HCT116 (cell line): ENCODE results near the gene FAM193B. TPM values are rescaled to one million over a fixed set of nuclear protein-coding genes. Genes with fewer than 3 reads are reported as not detected.

Experiments used
- ATAC-seq: fragments of 200-7000 bp; cut with Tn5 transposase; 2 replicates; pipeline ENCODE4 v1.9.1; 2020; ENCODE audit warnings: mild to moderate bottlenecking, moderate library complexity
- BruUV-seq: library from RNA; stranded (reverse); fragments of 400-500 nt; replicated peaks from 2 replicates; lab custom pipeline; 2021; lab: Mats Ljungman, UMichigan
- CTCF ChIA-PET: fragments of 300-600 bp; sonication (Branson Sonifier 250); formaldehyde crosslinking; loops from one replicate; lab custom pipeline; 2021; ENCODE audit warnings: antibody characterized with exemption; lab: Charles Lee
- POLR2A ChIA-PET: fragments of 300-600, 350-600 bp; sonication (Branson Sonifier 250); formaldehyde crosslinking; loops from one replicate; lab custom pipeline; 2021; ENCODE audit warnings: antibody characterized with exemption; lab: Charles Lee
- RAD21 ChIA-PET, 2 experiments: fragments of 300-600 bp; sonication (Branson Sonifier 250); formaldehyde crosslinking; loops; one replicate each; lab custom pipeline; 2023; ENCODE audit warnings: low total read pairs in 2 of 2; ENCODE audit not compliant: uncharacterized antibody in 2 of 2, unreplicated experiment in 2 of 2, low non-redundant PET in 1 of 2; lab: Charles Lee
- DNase-seq: peaks from one replicate; pipeline ENCODE4 v3.0.0-alpha.2; 2010; ENCODE audit warnings: low read depth, low spot score
- H2AFZ ChIP-seq: fragments of 200-600 bp; shearing (Covaris generic), sonication (generic); 2 replicates; pipeline ENCODE4 v1.6.1; 2017; ENCODE audit warnings: low read depth, mixed run types, mixed read lengths, antibody characterized with exemption, low read length; ENCODE audit not compliant: poor library complexity, severe bottlenecking
- H3K27ac ChIP-seq: 2 replicates; pipeline ENCODE4 v1.5.1; 2012; ENCODE audit warnings: low read depth, low read length
- H3K27me3 ChIP-seq: fragments of 200-600 bp; sonication (generic); 2 replicates; pipeline ENCODE4 v1.6.1; 2016; ENCODE audit warnings: mixed run types, low read length, mixed read lengths; ENCODE audit not compliant: insufficient read depth
- H3K36me3 ChIP-seq, 2 experiments: fragments of 200-500 bp in 1 of 2; fragments of 200-600 bp in 1 of 2; sonication (Bioruptor generic) in 1 of 2; sonication (generic) in 1 of 2; 2 replicates each; pipeline versions ENCODE4 v1.5.1 to v1.6.1; 2014 to 2016; ENCODE audit warnings: low read length in 2 of 2, inconsistent platforms in 1 of 2, mixed read lengths in 1 of 2, mixed run types in 1 of 2; ENCODE audit not compliant: insufficient read depth in 2 of 2, control insufficient read depth in 1 of 2
- H3K4me1 ChIP-seq, 2 experiments: fragments of 200-600 bp in 1 of 2; sonication (generic) in 1 of 2; 2 replicates each; pipeline versions ENCODE4 v1.5.1 to v1.6.1; 2012 to 2017; ENCODE audit warnings: low read length in 2 of 2, inconsistent platforms in 1 of 2, mild to moderate bottlenecking in 1 of 2, mixed read lengths in 1 of 2, mixed run types in 1 of 2, moderate library complexity in 1 of 2; ENCODE audit not compliant: insufficient read depth in 2 of 2, control insufficient read depth in 1 of 2
- H3K4me2 ChIP-seq: fragments of 200-600 bp; sonication (generic); 2 replicates; pipeline ENCODE4 v1.6.1; 2017; ENCODE audit warnings: mixed run types, low read length, mixed read lengths
- H3K4me3 ChIP-seq, 2 experiments: fragments of 200-600 bp in 1 of 2; sonication (generic) in 1 of 2; replicated peaks in 1 of 2; 2 replicates each; pipeline ENCODE4 v1.5.1; 2011 to 2016; ENCODE audit warnings: low read length in 2 of 2, control low read depth in 1 of 2, low read depth in 1 of 2, mild to moderate bottlenecking in 1 of 2, mixed read lengths in 1 of 2, mixed run types in 1 of 2
- H3K79me2 ChIP-seq: fragments of 200-600 bp; sonication (generic); 2 replicates; pipeline ENCODE4 v1.6.1; 2017; ENCODE audit warnings: mild to moderate bottlenecking, mixed run types, low read length, moderate library complexity, mixed read lengths; ENCODE audit not compliant: insufficient read depth
- H3K9ac ChIP-seq: fragments of 200-600 bp; sonication (generic); 2 replicates; pipeline ENCODE4 v1.6.1; 2016; ENCODE audit warnings: low read length, mixed read lengths
- H3K9me2 ChIP-seq: fragments of 200-600 bp; sonication (generic), shearing (Covaris generic); 2 replicates; pipeline ENCODE4 v1.6.1; 2017; ENCODE audit warnings: mixed run types, mild to moderate bottlenecking, moderate library complexity; ENCODE audit not compliant: insufficient read depth
- H3K9me3 ChIP-seq, 2 experiments: fragments of 200-500 bp in 1 of 2; fragments of 200-600 bp in 1 of 2; sonication (Bioruptor generic) in 1 of 2; sonication (generic) in 1 of 2; 2 replicates each; pipeline ENCODE4 v1.6.1; 2014 to 2017; ENCODE audit warnings: low read length in 2 of 2, mixed read lengths in 2 of 2, inconsistent platforms in 1 of 2, low read depth in 1 of 2, mild to moderate bottlenecking in 1 of 2, mixed run types in 1 of 2, moderate library complexity in 1 of 2; ENCODE audit not compliant: control insufficient read depth in 1 of 2, insufficient read depth in 1 of 2
- H4K20me1 ChIP-seq: fragments of 200-600 bp; sonication (generic), shearing (Covaris generic); 2 replicates; pipeline ENCODE4 v1.6.1; 2017; ENCODE audit warnings: mixed run types, mild to moderate bottlenecking, moderate library complexity; ENCODE audit not compliant: insufficient read depth
- POLR2AphosphoS5 ChIP-seq: IDR thresholded peaks from 2 replicates; pipeline ENCODE4 v1.6.1; 2011; ENCODE audit warnings: mild to moderate bottlenecking, low read depth, low read length, moderate library complexity
- REST ChIP-seq: IDR thresholded peaks from 2 replicates; pipeline ENCODE4 v1.6.1; 2012; ENCODE audit warnings: low read depth
- SRF ChIP-seq: IDR thresholded peaks from 2 replicates; pipeline ENCODE4 v1.6.1; 2012; ENCODE audit warnings: low read depth
- ZFX ChIP-seq: fragments of 450-650 bp; IDR thresholded peaks from 2 replicates; pipeline ENCODE4 v1.6.1; 2017
- ZNF274 ChIP-seq: fragments of 200-500 bp; sonication (Bioruptor generic); IDR thresholded peaks from 2 replicates; pipeline ENCODE4 v1.6.1; 2014; ENCODE audit warnings: mild to moderate bottlenecking, low read depth, low read length, inconsistent platforms
- intact Hi-C: fragments of 100-400 bp; cut with micrococcal nuclease; formaldehyde crosslinking; loops from 2 replicates; pipeline ENCODE4 v1.10.0; 2022
- total RNA-seq: library from RNA; stranded (reverse); gene quantifications from one replicate; pipeline ENCODE4 v1.2.1, GENCODE V29; 2021; ENCODE audit not compliant: unreplicated experiment
- TF ChIP-seq, protein P1 (sequence below): IDR thresholded peaks from 2 replicates; pipeline ENCODE4 v1.6.1; 2011; ENCODE audit warnings: mild to moderate bottlenecking, low read length, moderate library complexity; ENCODE audit not compliant: insufficient replicate concordance; ENCODE audit errors: extremely low read depth
- TF ChIP-seq, protein P2 (sequence below): IDR thresholded peaks from 2 replicates; pipeline ENCODE4 v1.6.1; 2012

The FAM193B gene
- total RNA-seq, 1 experiment from 2014 or later = 54.0 TPM

GRCh38 chr5:177496727-177497291 lies 57.6 kb downstream of the FAM193B start:
- Histone ChIP-seq H3K9me2 (no peaks in the 10 kb centered on the region), H3K4me1 (peaks cover 39 to 69% of the 10 kb centered on the region in 2 experiments), H3K36me3 (peaks cover 0 to 6% of the 10 kb centered on the region in 2 experiments; a peak in 2 of 4 replicates), H3K27me3 (no peaks in the 10 kb centered on the region), H3K4me2 (peak overlapping the region; percentile 99), H3K9me3 (no peaks in the 10 kb centered on the region), H2AFZ (no peak overlapping the region), H3K27ac (peak overlapping the region; percentile 96), H3K79me2 (peaks cover 48% of the 10 kb centered on the region), H4K20me1 (peaks cover 7% of the 10 kb centered on the region; the same call in 1 of the 2 replicates), H3K4me3 (peak overlapping the region; percentile 88 to 89), H3K9ac (peak overlapping the region; percentile 94)
- intact Hi-C loops = loop anchor here (1.0 to 5.0 kb wide), 6 partner anchors 22 to 185 kb away; partner anchors contain the start of genes B4GALT7, MXD3 and PFN3
- CTCF ChIA-PET = interaction anchor here (0.9 to 4.1 kb wide), 12 partner anchors 10 to 187 kb away, joined by 3 to 28 read pairs (median 6); partner anchors contain the start of gene PRR7
- TF ChIP-seq, protein P1, sequence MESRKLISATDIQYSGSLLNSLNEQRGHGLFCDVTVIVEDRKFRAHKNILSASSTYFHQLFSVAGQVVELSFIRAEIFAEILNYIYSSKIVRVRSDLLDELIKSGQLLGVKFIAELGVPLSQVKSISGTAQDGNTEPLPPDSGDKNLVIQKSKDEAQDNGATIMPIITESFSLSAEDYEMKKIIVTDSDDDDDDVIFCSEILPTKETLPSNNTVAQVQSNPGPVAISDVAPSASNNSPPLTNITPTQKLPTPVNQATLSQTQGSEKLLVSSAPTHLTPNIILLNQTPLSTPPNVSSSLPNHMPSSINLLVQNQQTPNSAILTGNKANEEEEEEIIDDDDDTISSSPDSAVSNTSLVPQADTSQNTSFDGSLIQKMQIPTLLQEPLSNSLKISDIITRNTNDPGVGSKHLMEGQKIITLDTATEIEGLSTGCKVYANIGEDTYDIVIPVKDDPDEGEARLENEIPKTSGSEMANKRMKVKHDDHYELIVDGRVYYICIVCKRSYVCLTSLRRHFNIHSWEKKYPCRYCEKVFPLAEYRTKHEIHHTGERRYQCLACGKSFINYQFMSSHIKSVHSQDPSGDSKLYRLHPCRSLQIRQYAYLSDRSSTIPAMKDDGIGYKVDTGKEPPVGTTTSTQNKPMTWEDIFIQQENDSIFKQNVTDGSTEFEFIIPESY = no peak
- TF ChIP-seq, protein P2, sequence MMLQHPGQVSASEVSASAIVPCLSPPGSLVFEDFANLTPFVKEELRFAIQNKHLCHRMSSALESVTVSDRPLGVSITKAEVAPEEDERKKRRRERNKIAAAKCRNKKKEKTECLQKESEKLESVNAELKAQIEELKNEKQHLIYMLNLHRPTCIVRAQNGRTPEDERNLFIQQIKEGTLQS = no peak
- no peak for TF ChIP-seq SRF
- TF ChIP-seq POLR2AphosphoS5 = peak; percentile 35; the same call in 1 of the 2 replicates
- TF ChIP-seq ZFX = 0 out of 2 replicates have a peak, but pooled peaks have one; percentile 26
- no peak for TF ChIP-seq ZNF274
- TF ChIP-seq REST = no peak
- ATAC-seq (peak; percentile 48), DNase-seq (peak; percentile 40)
- POLR2A ChIA-PET = interaction anchor here (0.6 to 6.4 kb wide), 21 partner anchors 10 to 410 kb away, joined by 3 to 54 read pairs (median 4); partner anchors contain the start of genes DBN1, DDX41 and FGFR4
- BruUV-seq = no TSS peak
- RAD21 ChIA-PET = interaction anchor here (0.6 to 1.0 kb wide), 3 partner anchors 92 to 113 kb away, joined by 3 to 5 read pairs (median 3); no protein-coding TSS in a partner anchor
